ENCODE data around the gene CCL23.
"Not testable (repeated sequence)": the region's sequence is repeated elsewhere in the genome, so short reads cannot be mapped to it uniquely, and the experiment has no call there.

CCL23 gene

DNA sequence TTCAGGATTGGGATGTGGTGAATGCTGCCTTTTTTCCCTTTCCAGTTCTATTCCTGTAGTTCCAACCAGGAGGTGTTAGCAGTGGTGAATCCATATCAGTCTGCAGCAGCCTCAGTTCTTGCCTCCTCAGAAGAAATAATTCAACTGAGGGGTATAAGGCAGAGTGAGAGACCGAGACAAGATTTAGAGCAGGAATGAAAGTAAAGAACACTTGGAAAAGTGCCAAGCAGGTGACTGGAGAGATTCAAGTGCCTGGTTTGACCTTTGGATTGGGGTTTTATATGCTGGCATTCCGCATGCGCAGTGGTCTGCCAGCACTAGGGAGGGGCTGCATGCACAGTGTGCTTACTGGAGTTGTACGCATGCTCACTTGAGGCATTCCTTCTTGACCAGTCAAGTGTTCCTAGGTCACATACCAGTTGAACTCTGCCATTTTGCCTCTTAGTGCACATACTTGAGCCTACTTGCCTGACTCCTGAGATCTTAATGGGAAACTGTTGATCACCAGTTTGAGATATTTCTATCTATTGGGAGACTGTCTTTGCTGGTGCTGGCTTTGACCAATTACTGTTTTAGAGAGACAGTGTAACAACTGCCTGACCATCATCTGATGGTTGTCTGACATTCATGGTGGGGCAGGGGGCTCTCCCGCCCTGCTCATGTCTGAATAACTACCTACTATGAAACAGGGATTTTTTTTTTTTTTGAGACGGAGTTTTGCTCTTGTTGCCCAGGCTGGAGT lies 15.7 kb downstream of the CCL23 start:
- no peak for DNase-seq

DNA sequence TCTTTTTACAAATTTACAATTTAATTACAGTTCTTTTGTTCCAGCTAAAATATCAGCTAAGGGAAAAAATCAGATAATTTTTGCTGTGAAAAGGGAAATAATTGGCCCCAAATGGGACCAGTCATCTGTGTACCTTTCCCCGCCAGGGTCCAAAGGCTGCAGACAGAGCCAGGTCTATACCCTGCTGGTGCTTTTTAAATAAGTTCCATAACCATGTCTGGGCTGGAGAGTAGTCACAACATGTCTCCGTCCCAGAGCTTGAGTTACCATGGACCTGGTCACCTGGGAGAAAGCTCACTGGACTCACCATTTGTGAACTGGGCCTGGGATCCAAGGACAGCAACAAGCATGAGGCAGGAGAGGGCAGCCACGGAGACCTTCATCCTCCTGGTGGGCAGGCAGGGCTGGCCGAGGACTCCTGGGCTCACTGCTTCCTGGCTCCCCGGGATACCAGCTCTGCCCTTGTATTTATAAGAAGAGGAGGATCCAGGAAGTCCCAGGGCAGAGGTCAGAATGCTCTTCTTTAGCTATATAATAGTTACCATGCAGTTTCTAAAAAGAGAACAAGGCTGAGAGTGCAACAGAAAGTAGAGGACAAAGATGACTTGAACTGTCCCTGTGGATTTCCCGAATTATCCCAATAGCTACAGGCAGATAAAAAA lies 16.5 kb downstream of the CCL23 start, which contains the start of gene CCL15:
CCL15 (minus strand) TSS at position 444 of the 662 bp plus-strand sequence; CDS start at position 383, 61 bp downstream.
- DNase-seq = no peak

DNA sequence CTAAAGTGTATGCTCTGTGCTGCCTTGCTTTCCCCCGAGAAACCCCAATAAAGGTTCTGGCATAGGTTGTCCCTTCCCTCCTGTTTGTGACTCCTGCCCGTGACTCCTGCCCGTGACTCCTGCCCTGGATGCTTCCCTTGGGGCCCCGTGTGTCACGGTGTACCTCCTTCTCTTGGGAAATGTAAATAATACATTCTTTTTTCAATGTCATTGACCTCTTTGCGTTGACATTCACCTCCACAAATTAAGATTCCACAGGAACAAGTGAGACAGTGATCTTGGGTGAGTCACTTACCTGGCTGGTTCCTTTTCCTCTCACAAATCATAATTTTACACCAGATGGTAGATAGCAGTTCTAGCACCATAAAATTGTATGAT lies 17.1 kb downstream of the CCL23 start:
- no peak for DNase-seq

DNA sequence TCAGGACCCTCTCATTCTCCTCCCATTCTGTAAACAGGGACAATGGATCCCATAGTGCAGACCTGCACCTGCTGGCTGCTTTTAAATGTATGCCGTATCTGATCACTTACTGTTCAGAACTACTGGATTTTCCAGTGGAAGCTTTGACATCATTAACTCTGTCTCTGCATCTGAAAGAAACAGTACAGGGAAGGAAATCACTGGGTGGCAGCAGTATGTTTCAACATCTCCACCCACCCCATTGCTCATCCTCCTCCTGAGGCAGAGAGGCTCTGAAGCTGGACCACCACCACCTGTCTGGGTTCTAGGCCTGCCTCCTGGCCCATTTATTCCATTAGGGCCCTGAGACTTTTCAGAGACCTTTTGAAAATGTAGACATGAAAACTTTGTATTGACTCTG lies 19.0 kb downstream of the CCL23 start:
- DNase-seq = no peak

DNA sequence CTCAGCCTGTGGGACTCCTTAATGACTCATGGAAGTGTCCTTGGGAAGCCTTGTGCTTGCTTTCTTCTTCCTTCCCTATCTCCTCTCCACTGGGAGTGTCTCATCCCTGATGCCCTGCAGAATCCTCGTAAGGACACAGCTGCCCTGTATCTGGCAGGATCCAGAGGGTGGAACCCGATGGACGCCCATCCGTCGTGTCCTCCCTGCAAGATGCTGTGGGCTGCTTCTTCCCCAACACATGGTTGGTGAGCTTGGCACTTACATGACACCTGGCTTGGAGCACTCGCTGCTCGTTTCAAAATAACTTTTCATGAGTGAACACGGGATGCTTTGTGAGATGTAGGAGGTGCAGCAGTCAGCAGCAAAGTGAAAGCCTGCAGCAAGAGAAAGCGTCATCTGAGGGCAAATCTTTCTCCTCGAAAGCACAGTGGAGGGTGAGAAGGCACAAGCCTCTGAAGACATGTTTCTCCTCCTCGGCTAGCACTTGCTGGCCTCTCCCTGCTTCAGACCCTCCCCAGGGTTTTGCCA lies 19.7 kb downstream of the CCL23 start:
- DNase-seq = no peak

DNA sequence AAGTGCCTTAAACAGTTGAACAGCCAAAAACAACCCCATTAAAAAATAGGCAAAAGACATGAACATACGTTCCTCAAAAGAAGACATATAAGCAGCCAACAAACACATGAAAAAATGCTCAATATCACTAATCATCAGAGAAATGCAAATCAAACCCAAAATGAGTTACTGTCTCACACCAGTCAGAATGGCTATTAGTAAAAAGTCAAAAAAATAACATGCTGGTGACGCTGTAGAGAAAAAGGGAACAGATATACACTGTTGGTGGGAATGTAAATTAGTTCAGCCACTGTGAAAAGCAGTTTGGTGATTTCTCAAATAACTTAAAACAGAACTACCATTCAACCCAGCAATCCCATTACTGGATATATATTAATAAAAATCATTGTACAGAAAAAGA lies 22.4 kb downstream of the CCL23 start:
- DNase-seq = not testable (repeated sequence)

DNA sequence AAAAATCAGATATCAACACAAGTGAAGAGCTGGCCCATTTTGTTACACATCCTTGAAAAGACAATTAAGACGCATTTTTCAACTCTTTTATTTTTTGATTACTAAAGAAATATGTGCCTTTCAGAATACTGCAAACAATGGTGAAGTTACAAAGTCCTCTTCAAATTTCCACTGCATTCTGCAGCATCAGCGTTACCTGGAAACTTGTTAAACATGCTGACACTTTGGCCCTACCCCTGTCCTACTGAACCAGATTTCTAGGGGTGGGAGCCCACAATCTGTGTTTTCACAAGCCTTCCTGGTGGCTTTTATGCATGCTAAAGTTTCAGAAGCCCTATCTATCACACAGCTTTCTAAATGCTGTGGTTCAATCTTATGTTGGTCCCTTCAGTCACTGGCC lies 26.7 kb downstream of the CCL23 start:
- DNase-seq = no peak

DNA sequence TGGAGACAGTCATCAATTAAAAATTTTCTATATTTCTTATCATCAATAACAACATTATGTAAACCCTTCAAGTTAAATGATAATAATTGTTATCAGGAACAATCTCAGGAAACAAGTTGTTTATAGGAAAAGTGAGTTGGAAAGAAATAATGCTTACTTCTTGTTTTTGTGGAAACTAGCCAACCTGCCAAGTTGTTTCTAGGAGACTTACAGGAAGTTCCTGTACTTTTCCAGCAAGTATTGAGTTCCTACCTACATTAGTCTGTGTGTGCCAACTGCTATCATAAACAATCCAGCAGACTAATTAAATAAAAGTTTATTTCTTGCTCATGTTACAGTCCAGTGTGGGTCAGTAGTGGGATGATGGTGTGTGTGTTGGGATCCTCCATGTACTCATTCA lies 29.6 kb downstream of the CCL23 start:
- DNase-seq = no peak

DNA sequence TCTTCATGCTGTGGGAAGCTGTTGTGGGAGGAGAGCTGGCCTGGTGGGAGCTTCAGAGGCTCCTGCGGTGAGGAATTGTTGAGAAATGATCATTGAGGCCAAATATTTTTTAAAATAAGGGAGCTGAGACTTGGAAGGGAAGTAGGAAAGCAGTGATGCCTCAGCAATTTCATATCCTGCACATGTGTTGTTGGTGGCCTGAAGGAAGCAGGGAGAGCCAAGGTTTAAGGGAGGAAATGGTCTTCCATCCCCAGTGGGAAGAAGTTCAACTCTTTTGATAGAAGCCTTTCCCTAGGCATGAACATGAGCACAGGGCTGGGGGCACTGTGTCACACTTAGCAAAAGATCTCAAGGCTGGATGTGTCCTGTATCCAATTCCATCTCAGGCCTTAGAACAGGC lies 31.1 kb downstream of the CCL23 start, which contains the start of gene CCL14:
CCL14 (minus strand) TSS at position 87 of the 400 bp plus-strand sequence; CDS start at position 7, 80 bp downstream.
- DNase-seq = no peak

DNA sequence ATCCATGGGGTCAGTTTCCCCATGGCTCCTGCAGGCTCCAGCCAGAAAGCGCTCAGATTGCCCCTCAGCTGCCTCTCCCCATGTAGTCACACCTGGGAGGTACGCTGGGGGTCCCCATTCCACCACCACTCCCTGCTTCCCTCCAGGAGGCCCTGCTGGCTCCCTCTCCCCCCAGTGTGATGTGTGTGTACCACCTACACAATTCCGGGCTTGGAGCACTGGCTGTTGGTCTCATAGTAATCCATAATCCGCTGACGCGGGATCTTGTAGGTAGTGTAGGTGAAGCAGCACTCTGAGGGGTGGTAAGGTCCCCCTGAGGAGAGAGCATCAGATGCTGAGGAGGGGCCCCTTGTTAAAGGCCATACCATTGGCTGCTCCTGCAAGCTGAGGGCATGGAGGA lies 33.6 kb downstream of the CCL23 start:
- DNase-seq = no peak

DNA sequence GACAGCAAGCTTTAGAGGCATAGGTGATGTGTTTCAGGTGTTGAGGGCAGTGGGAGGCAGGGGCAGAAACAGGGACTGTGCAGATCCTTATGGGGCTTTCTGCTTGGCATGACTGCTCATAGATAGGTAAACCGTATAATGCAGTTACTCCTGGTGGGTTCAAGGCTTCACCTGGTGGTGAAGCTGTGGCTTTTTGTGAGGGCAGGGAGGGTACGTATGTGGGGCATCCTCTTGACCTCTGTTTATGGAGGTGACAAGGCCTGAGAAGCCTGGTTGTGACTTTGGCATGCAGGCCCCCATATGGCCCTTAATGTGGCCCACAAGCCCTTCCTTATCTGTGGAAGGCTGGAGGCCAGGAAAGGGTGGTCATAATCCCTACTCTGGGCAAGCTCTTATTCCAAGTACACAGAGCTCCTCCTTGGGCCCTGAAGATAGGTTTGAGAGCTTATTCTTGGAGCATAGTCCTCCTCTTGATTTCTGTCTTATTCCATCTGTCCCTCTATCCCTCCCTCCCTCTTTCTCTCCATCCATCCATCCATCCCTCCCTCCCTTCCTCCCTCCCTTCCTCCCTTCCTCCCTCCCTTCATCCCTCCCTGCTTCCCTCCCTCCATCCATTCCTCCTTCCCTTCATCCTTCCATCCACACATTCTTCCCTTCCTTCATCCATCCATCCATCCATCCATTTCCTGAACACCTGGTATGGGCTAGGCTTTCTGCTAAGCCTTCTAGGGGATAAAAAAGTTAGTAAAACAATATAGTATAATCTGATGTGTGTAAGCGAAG lies 35.2 kb downstream of the CCL23 start:
- DNase-seq = no peak

DNA sequence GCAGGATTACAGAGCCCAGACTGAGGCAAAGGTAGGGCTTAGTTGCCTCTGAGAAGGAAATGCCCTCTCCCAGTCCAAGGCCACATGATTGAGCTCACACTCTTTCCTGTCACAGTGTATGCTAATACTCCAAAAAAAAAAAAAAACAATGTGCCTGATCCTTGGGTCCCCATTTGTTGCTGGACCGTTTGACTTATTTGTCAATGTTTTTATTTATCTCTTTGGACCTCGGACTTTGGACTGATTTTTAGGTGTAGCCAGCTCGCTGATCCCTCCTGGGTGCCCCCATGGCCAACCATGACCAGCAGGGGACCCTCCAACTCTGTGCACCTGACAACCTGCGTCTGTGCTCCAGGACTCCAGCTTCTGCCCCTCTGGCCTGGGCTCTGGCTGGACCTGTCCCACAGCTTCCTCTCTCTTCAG lies 35.9 kb downstream of the CCL23 start:
- no peak for DNase-seq

DNA sequence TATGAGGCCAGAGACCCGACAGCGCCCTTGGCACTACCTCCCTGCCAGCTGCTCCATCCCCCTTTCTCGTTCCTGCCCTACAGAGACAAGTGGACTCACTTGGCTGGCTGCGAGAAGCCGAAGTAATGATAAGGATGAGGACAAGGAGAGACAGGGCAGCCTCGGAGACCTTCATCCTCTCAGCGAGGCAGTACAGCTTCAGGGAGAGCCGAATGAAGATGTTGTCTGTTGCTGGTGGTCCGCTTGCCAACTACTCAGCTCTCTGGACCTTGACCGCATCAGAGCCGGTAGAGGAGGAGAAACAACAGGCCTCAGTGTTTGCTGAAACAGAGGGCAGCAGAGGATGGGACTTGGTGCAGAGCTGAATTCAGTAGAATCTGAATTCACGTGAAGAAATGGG lies 36.5 kb downstream of the CCL23 start, which contains the start of gene CCL16:
CCL16 (minus strand) TSS at position 252 of the 400 bp plus-strand sequence; CDS start at position 175, 77 bp downstream.
- DNase-seq = no peak

DNA sequence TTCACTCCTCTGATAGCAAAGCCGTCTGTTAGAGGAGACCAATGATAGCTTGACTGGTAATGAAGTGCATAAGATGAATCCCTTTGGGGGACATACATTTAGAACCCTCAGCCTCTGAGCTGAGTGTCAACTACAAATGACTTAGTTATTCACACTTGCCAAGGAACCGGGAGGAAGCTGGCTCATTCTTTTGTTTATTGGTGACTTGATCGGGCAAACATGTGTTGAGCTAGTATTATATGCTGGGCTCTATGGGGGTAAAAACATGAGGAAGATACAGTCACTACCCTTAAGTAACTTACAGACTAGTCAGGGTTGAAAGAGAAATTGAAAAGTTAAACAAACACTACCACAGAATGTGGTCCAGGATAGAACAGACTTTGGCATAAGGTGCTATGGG lies 39.4 kb downstream of the CCL23 start:
- no peak for DNase-seq

DNA sequence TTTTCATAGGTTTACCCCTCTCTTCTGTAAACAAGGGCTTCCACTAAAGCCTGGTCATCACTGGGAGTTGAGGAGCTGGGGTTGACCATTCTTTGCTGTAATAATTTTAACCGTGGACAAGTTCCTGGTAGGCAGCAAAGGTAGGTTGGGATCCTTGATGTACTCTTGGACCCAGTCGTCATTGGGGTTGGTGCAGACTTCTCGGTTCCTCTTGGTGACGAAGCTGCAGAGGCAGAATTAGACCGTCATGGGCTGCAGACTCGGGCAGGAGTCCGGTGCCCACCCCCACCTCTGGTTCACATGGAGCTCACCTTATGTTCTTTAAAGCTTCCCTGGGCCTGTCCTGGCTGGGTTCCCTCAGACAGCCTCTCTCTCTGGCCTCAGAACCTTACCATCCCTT lies 40.3 kb downstream of the CCL23 start:
- no peak for DNase-seq

DNA sequence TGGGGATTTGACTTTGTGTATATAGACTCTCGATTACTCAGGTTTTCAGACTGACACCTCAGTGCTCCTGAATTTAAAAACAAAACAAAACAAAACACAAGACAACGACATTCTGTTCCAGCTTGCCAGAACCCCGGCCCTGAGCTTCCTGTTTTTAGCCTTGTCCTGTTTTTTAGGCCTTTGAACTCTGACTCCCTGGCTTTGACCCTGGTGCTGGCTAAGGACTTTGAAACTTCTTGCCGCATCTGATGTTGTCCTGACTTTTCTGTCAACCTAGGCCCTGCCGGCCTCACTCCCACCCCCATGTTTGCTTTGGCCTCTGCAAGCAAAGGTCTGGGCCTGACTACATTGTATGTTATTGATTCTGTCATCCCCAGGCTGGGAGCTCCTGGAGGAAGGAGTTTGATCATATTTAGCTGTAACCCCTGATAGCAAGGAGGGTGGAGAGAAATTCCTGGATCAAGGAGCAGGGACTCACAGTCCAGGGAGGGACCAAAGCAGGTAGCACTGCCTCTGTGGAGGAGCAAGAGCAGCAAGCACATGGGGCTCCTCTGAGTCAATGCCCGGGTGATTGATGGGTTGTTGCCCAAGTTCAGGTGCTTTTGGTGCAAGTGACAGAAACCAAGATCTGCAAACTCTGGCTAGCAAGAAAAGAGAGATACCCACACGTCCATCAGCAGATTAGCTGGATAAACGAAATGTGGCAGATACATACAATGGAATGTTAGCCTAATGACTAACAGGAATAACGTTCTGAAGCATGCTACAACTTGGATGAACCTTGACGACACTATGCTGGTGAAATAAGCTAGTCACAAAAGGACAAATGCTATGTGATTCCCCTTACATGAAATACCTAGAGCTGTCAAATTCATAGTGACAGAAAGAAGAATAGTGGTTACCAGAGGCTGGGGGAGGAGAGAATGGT lies 44.2 kb downstream of the CCL23 start:
- DNase-seq = no peak

DNA sequence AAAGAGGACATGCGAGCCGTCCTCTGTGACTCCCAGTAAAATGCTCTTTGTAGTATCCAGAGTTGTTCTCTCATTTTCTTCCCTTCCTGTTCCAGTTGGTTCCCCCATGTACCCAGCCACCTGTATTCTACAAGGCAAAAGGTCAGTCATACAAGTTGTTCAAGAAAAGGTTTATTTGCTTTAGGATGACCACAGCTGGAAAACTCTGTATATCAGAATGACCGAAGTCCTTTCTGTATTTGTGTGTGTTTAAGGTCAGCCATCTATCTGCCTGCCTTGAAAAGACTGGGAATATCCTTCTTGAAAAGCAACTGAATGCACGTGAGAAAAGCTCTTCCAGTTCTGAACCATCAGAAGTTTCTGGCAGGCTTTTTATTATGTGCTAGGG lies 44.8 kb downstream of the CCL23 start:
- no peak for DNase-seq

DNA sequence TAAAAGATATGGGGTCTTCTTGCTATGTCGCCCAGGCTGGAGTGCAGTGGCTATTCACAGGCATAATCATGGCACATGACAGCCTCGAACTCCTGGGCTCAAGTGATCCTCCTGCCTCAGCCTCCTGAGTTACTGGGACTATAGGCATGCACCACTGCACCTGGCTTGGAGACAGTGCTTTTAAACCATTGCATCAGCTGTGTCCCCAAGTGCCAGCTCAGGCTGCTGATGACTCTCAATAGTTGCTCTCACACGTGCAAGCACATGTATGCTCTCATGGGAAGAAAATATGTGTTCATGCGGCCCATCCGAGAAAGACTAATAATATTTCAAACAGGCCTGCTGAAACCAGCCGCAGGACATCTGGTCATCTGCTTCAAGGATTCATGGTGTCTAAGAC lies 45.2 kb downstream of the CCL23 start:
- DNase-seq = no peak

DNA sequence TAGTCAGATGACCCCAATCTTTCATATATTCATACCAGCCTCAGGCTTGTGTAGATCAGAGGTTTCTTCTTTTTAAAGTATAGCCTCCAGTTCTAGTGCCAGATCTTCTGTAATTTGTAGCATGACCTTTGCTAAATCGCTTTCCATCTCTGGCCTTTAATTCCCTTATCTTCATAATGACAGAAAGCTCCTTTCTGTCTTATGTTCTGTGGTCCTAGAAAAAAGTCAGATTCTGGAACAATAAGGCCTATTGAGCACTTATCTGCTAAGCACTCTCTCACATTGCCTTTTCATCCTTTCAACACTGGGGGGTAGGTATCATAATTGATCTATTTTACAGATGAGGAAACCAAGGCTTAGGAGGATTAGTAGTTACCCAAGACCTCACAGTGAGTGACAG lies 45.7 kb downstream of the CCL23 start:
- DNase-seq = no peak

DNA sequence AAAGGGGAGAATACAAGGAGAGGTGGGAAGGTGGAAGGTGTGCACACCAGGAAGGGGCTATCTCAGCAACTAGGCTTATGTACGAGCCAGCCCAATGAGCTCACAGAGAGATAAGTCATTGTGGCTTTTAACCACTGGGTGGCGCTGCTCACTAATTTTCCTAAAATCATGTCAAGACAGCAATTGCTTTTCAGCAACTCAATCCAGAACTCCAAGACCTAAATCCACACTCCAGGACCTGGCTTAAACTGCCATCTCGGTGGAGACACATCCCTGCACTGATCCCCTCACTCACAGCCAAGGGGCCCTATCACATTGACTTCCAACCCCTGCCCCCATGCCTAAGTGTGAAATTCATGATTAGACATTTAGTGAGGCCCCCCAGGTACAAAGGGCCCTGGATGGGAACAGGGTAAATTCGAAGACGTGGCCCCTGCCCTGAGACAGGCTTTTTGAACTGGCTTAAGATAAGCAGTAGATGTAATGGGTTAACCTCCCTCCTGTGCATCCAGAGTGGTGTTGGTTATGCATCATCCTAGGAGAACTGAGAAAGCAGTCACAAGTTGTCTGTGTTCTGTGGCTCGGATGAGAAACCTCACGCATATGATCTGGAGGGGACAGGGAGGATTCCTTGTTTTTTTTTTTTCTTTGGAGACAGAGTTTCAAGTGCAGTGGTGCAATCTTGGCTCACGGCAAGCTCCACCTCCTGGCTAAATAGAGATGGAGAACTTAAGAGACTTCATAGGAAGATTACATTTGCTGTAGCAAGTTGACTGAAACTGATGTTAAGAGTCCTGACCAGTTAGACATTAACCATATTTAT lies 48.0 kb downstream of the CCL23 start:
- DNase-seq = peak; percentile 73

DNA sequence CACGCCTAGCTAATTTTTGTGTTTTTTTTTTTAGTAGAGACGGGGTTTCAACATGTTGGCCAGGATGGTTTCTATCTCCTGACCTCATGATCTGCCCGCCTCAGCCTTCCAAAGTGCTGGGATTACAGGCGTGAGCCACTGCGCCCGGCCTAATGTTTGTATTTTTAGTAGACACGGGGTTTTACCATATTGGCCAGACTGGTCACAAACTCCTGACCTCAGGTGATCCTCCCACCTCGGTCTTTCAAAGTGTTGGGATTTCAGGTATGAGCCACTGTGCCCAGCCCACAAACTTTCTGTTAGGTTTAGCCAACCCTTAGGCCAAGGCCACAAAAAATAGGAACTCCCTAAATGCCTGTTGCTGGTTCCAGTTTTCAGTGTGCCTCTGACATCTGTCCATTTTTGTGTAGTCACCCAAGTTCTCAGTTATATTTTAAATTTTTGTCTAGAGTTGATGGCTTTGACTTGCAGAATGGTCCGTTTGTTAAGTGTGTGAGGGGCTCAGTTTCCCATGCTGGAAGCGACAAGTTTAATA lies 49.2 kb downstream of the CCL23 start:
- DNase-seq = no peak
